VCaP (cell line): ENCODE results near the gene PHEX.

Experiments
- H3K27ac ChIP-seq: fragments of 450-650 bp; 2 replicates; pipeline ENCODE4 v1.5.1; 2017
- TF ChIP-seq, protein P1 (sequence below): fragments of 450-650 bp; conservative IDR thresholded peaks from 2 replicates; pipeline ENCODE4 v1.5.1; 2017; ENCODE audit warnings: mild to moderate bottlenecking, moderate library complexity

PHEX gene

DNA sequence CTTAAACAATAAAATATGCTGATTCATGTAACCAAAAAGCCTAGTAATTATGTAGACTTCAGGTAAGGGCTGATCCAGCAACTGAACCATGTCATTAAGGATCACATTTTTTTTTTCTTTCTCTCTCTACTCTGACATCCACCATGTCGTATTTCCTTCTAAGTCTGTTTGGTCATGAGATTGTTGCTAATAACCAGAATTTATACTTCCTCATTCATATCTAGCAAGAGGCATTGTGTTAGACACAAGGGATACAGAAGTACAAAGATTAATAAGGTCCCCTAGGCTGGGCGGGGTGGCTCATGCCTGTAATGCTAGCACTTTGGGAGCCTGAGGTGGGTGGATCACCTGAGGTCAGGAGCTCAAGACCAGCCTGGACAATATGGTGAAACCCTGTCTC is 24.1 kb downstream of the PHEX start:
- no peak overlapping the region for H3K27ac ChIP-seq
- TF ChIP-seq, protein P1, sequence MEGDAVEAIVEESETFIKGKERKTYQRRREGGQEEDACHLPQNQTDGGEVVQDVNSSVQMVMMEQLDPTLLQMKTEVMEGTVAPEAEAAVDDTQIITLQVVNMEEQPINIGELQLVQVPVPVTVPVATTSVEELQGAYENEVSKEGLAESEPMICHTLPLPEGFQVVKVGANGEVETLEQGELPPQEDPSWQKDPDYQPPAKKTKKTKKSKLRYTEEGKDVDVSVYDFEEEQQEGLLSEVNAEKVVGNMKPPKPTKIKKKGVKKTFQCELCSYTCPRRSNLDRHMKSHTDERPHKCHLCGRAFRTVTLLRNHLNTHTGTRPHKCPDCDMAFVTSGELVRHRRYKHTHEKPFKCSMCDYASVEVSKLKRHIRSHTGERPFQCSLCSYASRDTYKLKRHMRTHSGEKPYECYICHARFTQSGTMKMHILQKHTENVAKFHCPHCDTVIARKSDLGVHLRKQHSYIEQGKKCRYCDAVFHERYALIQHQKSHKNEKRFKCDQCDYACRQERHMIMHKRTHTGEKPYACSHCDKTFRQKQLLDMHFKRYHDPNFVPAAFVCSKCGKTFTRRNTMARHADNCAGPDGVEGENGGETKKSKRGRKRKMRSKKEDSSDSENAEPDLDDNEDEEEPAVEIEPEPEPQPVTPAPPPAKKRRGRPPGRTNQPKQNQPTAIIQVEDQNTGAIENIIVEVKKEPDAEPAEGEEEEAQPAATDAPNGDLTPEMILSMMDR = no peak

DNA sequence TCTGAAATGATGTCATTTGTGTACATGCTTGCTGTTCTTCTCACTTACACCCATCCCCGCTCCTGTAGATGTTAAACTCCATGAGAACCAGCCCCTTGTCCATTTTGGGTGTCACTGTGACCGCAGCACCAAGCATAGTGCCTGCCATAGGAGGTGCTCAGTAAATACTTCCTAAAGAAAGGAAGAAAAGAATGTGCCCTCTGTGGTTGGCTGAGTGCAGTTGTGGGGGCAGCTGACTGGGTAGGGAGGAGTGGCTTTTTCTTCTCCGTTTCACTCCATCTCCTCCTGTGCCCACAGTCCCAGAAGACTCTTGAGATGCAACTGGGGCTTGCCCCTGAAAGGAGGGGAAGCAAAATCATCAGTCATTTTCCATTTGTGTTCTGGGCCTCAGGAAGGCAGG is 25.5 kb downstream of the PHEX start:
- TF ChIP-seq, protein P1 = no peak

DNA sequence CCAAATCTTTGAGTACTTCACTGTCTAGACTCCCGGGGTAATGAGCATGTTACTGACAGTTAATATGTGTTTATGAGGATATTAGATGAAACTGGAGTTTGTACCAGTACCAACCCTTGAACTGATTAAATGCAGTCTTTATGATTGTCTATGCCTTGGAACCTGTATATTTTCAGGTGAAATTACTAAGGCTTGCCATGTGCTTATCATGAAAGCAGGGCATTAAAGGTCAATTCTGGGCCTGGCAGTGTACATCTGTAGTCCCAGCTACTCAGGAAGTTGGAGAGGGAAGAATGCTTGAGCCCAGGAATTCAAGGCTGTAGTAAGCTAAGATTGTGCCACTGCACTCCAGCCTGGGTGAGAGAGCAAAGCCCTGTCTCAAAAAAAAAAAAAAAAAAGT is 27.6 kb downstream of the PHEX start:
- no peak overlapping the region for H3K27ac ChIP-seq
- TF ChIP-seq, protein P1 = no peak

More for the DNA sequence above, 25.5 kb downstream of the PHEX start:
- no peak overlapping the region for H3K27ac ChIP-seq

DNA sequence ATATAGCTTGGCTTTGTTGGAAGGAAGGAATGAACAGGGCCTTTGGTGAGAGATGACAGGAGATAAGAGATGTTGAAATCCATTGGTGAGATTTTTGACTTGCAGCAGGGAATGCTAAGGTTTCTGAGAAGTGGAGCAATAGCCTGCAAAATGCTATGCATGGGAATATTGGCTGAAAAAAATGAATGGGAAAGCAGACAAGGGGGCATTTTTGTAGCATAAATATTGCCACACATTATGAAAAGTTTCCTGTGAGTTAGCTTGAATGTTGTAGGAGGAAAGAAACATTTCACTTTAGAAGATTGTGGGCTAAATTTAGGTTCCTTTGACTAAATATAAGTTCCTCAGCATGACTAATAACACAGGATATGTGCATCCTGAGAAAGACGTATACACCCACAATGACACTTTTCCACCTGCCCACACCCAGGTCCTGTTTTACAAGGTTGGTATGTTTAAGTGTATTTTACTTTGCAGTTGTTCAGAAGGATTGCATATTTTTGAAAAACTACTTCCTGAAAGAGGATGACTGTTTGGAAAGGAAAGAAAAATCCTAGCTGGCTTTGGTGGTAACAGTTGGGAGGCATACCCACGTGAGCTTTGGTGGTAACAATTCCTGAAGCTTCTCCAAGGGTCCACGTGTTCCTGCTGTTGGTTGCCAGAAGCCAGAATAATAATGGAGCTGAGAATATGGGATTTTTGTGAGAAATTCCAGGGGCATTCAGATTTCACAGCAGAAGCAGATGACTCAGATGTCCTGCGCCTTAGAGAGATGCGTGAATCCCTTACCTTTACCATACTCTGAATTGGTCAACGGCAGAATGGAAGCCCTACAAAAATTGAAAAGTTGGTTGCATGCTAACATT is 28.5 kb downstream of the PHEX start:
- no peak overlapping the region for H3K27ac ChIP-seq
- TF ChIP-seq, protein P1 = no peak

DNA sequence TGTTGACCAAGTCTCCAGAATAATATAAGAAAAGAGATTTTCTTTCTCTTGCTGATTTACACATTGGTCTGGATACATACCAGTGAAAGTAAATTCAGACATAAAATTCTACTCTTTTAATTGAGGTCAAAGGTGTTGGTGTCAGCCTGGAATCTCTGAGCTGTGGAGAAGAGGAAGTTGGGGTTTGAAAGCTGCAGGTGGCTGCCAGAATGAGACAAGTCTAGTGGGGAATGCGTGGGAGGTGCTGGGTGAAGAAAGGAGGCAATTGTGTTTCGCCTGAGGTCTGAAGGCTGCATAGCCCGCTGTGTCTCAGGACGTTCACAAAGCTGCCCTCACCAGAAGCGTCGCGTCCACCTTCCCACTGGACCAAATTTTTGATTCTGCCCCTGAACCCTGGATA is 31.2 kb downstream of the PHEX start:
- no peak overlapping the region for H3K27ac ChIP-seq
- TF ChIP-seq, protein P1 = no peak

DNA sequence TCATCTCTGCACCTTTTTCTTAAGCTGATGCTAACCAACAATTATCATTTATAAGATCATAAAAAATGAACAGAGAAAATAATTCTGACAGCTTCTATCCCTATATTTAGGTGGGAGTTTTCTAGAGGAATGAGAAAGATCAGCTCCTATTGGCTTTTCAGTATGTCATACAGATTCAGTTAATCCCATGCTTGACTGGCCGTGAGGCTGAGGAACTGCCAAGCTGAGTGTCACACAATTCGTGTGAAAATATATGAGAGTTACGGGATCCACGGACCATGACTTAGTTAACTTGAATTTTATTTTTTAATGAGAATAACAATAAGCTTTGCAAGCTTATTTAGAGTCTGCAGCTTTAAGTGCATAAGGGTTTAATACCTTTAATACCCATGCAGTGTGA is 37.5 kb downstream of the PHEX start:
- TF ChIP-seq, protein P1 = no peak
- no peak overlapping the region for H3K27ac ChIP-seq

DNA sequence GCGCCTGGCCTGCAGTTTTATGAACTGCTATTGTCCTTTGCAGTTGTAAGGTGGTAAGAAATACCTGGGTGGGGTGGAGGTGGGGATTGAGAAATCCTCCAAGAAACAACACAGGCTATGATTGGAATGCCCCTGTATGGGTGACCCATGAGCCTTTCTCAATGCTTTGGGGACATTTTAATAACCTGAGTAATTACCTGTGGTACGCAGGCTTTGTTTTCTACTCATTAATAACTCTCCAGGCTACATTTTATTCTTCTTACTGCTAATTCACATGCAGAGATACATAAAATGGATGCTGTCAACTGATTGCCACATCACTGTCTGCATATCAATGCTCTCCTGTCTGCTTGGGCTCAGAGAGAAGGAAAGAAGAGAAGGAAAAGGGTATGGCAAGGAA is 41.8 kb downstream of the PHEX start:
- no peak overlapping the region for H3K27ac ChIP-seq
- TF ChIP-seq, protein P1 = no peak
